Peyer's patch (tissue), 4 donors: ENCODE results near the gene APOBEC4.

ENCODE experiments used
- POLR2A ChIP-seq, 2 donors: fragments of 450-650 bp; IDR thresholded peaks; one replicate each; pipeline ENCODE4 v1.5.1; 2017; ENCODE audit warnings: antibody characterized with exemption in 2 of 2, mild to moderate bottlenecking in 2 of 2, moderate library complexity in 2 of 2
- TF ChIP-seq, protein P1 (sequence below), 6 experiments: fragments of 450-650 bp in 4 of 6; fragments of 200-600 bp in 2 of 6; sonication (generic) in 1 of 6; IDR thresholded peaks; one replicate each; pipeline ENCODE4 v1.5.1; 2017 to 2019; ENCODE audit warnings: antibody characterized with exemption in 6 of 6, mild to moderate bottlenecking in 3 of 6, moderate library complexity in 1 of 6

DNA sequence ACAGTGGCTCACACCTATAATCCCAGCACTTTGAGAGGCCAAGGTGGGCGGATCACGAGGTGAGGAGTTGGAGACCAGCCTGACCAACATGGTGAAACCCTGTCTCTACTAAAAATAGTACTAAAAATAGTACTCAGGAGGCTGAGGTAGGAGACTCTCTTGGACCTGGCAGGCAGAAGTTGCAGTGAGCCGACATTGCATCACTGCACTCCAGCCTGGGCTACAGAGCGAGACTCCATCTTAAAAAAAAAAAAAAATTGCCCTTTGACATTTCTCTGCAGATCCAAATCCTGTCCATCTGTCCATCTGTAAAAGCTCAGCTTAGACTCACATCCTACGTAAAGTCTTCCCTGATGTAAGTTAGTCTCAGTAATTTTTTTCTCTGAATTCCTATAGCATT is 56.6 kb downstream of the APOBEC4 start:
- TF ChIP-seq, protein P1, sequence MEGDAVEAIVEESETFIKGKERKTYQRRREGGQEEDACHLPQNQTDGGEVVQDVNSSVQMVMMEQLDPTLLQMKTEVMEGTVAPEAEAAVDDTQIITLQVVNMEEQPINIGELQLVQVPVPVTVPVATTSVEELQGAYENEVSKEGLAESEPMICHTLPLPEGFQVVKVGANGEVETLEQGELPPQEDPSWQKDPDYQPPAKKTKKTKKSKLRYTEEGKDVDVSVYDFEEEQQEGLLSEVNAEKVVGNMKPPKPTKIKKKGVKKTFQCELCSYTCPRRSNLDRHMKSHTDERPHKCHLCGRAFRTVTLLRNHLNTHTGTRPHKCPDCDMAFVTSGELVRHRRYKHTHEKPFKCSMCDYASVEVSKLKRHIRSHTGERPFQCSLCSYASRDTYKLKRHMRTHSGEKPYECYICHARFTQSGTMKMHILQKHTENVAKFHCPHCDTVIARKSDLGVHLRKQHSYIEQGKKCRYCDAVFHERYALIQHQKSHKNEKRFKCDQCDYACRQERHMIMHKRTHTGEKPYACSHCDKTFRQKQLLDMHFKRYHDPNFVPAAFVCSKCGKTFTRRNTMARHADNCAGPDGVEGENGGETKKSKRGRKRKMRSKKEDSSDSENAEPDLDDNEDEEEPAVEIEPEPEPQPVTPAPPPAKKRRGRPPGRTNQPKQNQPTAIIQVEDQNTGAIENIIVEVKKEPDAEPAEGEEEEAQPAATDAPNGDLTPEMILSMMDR (IDR thresholded peaks at IDR 0.05): no peak
- TF ChIP-seq POLR2A (IDR thresholded peaks at IDR 0.05): no peak
